ENCODE data around the gene AHRR. TPM values are rescaled to one million over a fixed set of nuclear protein-coding genes. Genes with fewer than 3 reads are reported as not detected.

AHRR gene
- total RNA-seq, 1 donor from 2014 or later: 11.3 TPM

GRCh38 chr5:443239-444151 is 122.0 kb downstream of the AHRR start:
- H3K4me1 ChIP-seq: peaks cover 24% of the 10 kb centered on the region
- H3K4me3 ChIP-seq: peak overlapping the region; percentile 91
- peak overlapping the region; percentile 89 for H3K27ac ChIP-seq
- H3K36me3 ChIP-seq: peaks cover 26% of the 10 kb centered on the region
- no peak for TF ChIP-seq CTCF (IDR thresholded peaks at IDR 0.05)
- DNase-seq (peak; percentile 63), ATAC-seq (peak; percentile 39)
- intact Hi-C loops (cut with DNase I): no loop called here
- no peaks in the 10 kb centered on the region for H3K9me3 ChIP-seq
- no peaks in the 10 kb centered on the region for H3K27me3 ChIP-seq

GRCh38 chr5:444226-444625 is 122.7 kb downstream of the AHRR start:
- no peak for TF ChIP-seq CTCF (IDR thresholded peaks at IDR 0.05)
- DNase-seq: peak; percentile 46
- no peak for ATAC-seq
- Histone ChIP-seq H3K4me1 (peaks cover 24% of the 10 kb centered on the region), H3K27me3 (no peaks in the 10 kb centered on the region), H3K36me3 (peaks cover 33% of the 10 kb centered on the region), H3K4me3 (peak overlapping the region; percentile 91), H3K9me3 (no peaks in the 10 kb centered on the region), H3K27ac (no peak overlapping the region)
- intact Hi-C loops (cut with DNase I): no loop called here

- ATAC-seq (no peak), DNase-seq (peak; percentile 46)
- peaks cover 24% of the 10 kb centered on the region for H3K4me1 ChIP-seq
- TF ChIP-seq CTCF (IDR thresholded peaks at IDR 0.05): no peak
- H3K9me3 ChIP-seq: no peaks in the 10 kb centered on the region
- H3K27me3 ChIP-seq: no peaks in the 10 kb centered on the region
- no peak overlapping the region for H3K27ac ChIP-seq
- no peak overlapping the region for H3K4me3 ChIP-seq
- intact Hi-C loops (cut with DNase I): no loop called here
- H3K36me3 ChIP-seq: peaks cover 47% of the 10 kb centered on the region
Observed at GRCh38 chr5:445591-445990, 124.1 kb downstream of the AHRR start.

GRCh38 chr5:446066-446882 is 124.8 kb downstream of the AHRR start:
- intact Hi-C loops (cut with DNase I): no loop called here
- no peaks in the 10 kb centered on the region for H3K27me3 ChIP-seq
- no peak overlapping the region for H3K4me3 ChIP-seq
- no peak for TF ChIP-seq CTCF (IDR thresholded peaks at IDR 0.05)
- no peaks in the 10 kb centered on the region for H3K9me3 ChIP-seq
- peaks cover 24% of the 10 kb centered on the region for H3K4me1 ChIP-seq
- ATAC-seq (no peak), DNase-seq (peak; percentile 15)
- no peak overlapping the region for H3K27ac ChIP-seq
- peaks cover 54% of the 10 kb centered on the region for H3K36me3 ChIP-seq

- Histone ChIP-seq H3K4me1 (peaks cover 21% of the 10 kb centered on the region), H3K27me3 (no peaks in the 10 kb centered on the region), H3K9me3 (peaks cover 4% of the 10 kb centered on the region), H3K36me3 (peaks cover 54% of the 10 kb centered on the region), H3K27ac (no peak overlapping the region), H3K4me3 (no peak overlapping the region)
- intact Hi-C loops (cut with DNase I): no loop called here
- peak; percentile 35 for DNase-seq
- peak; percentile 60 for TF ChIP-seq CTCF (IDR thresholded peaks at IDR 0.05)
- ATAC-seq: no peak
Observed at GRCh38 chr5:446883-447263, 125.4 kb downstream of the AHRR start.

Data from upper lobe of right lung (tissue), 1 donor.